ENCODE results near the gene CYTH1.

DNA sequence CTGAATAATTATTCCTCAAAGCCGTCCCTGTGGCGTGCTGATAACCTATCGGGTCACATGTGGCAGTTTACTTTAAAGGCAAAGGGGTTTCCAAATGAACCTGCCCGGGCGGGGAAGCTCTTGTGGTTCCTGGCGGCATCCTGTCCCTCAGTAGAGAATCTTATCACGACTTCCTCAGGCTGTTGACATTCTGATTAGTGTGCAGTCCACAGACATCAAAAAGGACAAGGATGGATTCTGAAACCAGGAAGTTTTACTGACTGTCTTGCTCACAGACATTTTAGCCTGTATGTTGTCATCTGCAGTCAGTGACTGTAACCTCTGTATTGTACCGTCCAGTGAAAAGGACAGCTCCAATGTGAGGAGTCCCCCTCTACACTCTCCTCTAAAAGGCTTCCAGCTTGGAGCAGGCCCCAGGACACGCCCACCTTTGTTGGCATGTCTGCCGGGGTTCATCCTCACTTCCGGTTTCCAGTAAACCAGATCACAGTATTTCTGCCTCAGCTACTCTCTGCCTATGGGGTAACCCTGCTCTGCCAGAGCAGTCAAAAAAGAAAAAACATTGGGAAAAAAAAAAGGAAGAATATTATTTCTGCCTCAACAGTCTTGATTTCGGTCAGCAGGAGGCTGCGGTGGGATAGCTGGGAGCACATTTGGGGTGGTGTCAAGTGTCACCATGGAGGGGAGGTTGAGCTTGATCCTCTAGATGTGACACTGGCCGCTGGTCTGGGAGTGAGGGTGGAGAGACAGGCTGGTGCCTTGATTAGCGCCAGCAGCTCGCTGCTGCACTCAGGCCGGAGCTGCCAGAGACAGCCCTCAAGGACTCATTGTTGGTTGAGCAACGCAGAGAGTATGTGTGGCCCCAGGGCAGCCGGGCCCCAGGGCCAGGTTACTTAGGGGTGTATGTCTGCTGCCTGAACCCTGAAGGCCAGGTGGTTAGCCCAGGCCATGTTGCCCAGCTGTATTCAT lies 115.8 kb downstream of the CYTH1 start:
- TF ChIP-seq, protein P1, sequence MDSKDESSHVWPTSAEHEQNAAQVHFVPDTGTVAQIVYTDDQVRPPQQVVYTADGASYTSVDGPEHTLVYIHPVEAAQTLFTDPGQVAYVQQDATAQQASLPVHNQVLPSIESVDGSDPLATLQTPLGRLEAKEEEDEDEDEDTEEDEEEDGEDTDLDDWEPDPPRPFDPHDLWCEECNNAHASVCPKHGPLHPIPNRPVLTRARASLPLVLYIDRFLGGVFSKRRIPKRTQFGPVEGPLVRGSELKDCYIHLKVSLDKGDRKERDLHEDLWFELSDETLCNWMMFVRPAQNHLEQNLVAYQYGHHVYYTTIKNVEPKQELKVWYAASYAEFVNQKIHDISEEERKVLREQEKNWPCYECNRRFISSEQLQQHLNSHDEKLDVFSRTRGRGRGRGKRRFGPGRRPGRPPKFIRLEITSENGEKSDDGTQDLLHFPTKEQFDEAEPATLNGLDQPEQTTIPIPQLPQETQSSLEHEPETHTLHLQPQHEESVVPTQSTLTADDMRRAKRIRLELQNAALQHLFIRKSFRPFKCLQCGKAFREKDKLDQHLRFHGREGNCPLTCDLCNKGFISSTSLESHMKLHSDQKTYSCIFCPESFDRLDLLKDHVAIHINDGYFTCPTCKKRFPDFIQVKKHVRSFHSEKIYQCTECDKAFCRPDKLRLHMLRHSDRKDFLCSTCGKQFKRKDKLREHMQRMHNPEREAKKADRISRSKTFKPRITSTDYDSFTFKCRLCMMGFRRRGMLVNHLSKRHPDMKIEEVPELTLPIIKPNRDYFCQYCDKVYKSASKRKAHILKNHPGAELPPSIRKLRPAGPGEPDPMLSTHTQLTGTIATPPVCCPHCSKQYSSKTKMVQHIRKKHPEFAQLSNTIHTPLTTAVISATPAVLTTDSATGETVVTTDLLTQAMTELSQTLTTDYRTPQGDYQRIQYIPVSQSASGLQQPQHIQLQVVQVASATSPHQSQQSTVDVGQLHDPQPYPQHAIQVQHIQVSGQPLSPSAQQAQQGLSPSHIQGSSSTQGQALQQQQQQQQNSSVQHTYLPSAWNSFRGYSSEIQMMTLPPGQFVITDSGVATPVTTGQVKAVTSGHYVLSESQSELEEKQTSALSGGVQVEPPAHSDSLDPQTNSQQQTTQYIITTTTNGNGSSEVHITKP (tag by site-specific recombination; IDR thresholded peaks at IDR 0.05): 0 out of 2 replicates have a peak, but pooled peaks have one; percentile 24
- TF ChIP-seq, protein P2, sequence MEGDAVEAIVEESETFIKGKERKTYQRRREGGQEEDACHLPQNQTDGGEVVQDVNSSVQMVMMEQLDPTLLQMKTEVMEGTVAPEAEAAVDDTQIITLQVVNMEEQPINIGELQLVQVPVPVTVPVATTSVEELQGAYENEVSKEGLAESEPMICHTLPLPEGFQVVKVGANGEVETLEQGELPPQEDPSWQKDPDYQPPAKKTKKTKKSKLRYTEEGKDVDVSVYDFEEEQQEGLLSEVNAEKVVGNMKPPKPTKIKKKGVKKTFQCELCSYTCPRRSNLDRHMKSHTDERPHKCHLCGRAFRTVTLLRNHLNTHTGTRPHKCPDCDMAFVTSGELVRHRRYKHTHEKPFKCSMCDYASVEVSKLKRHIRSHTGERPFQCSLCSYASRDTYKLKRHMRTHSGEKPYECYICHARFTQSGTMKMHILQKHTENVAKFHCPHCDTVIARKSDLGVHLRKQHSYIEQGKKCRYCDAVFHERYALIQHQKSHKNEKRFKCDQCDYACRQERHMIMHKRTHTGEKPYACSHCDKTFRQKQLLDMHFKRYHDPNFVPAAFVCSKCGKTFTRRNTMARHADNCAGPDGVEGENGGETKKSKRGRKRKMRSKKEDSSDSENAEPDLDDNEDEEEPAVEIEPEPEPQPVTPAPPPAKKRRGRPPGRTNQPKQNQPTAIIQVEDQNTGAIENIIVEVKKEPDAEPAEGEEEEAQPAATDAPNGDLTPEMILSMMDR (tag by site-specific recombination; IDR thresholded peaks at IDR 0.05): no peak
- TF ChIP-seq, protein P3, sequence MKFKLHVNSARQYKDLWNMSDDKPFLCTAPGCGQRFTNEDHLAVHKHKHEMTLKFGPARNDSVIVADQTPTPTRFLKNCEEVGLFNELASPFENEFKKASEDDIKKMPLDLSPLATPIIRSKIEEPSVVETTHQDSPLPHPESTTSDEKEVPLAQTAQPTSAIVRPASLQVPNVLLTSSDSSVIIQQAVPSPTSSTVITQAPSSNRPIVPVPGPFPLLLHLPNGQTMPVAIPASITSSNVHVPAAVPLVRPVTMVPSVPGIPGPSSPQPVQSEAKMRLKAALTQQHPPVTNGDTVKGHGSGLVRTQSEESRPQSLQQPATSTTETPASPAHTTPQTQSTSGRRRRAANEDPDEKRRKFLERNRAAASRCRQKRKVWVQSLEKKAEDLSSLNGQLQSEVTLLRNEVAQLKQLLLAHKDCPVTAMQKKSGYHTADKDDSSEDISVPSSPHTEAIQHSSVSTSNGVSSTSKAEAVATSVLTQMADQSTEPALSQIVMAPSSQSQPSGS (tag by site-specific recombination; IDR thresholded peaks at IDR 0.05; ENCODE audit: low read depth): no peak
- TF ChIP-seq KLF10 (tag by site-specific recombination; IDR thresholded peaks at IDR 0.05): 0 out of 2 replicates have a peak, but pooled peaks have one; percentile 40
- TF ChIP-seq YY1 (tag by site-specific recombination; IDR thresholded peaks at IDR 0.05): no peak

Measured in HEK293 (cell line).